SK-N-SH (cell line): ENCODE data around the gene KRT84. TPM values are rescaled to one million over a fixed set of nuclear protein-coding genes. Genes with fewer than 3 reads are reported as not detected.

Experiments
- CTCF ChIA-PET: fragments of 300-600, 350-600 bp; formaldehyde crosslinking; extraction: SDS; loops from one replicate; lab custom pipeline; 2021; lab: Yijun Ruan, JAX
- POLR2A ChIA-PET: fragments of 350-600 bp; sonication (Branson Sonifier 250); formaldehyde crosslinking; extraction: SDS; loops from one replicate; lab custom pipeline; 2020; ENCODE audit warnings: antibody characterized with exemption, inconsistent platforms; lab: Yijun Ruan, JAX
- DNase-seq: peaks from one replicate; pipeline ENCODE4 v3.0.0; 2012
- H2AFZ ChIP-seq: fragments of 200-600 bp; sonication (generic); 2 replicates; pipeline ENCODE4 v1.8.1; 2016; ENCODE audit warnings: antibody characterized with exemption, mild to moderate bottlenecking, low read depth
- H3F3A ChIP-seq: fragments of 200-600 bp; sonication (generic); replicated peaks from 2 replicates; pipeline ENCODE3; 2016; ENCODE audit warnings: antibody characterized with exemption, mild to moderate bottlenecking; ENCODE audit not compliant: insufficient read depth
- H3K27ac ChIP-seq, 2 experiments: fragments of 200-500 bp in 1 of 2; fragments of 200-600 bp in 1 of 2; sonication (Bioruptor generic) in 1 of 2; sonication (generic), shearing (Covaris generic) in 1 of 2; 2 replicates each; pipeline versions ENCODE4 v1.5.1 to v1.6.1; 2014 to 2016; ENCODE audit warnings: low read depth in 2 of 2, inconsistent platforms in 1 of 2, low read length in 1 of 2, mild to moderate bottlenecking in 1 of 2, mixed read lengths in 1 of 2
- H3K27me3 ChIP-seq: fragments of 200-600 bp; sonication (generic), shearing (Covaris generic); 2 replicates; pipeline ENCODE4 v1.6.1; 2016; ENCODE audit warnings: mixed run types; ENCODE audit not compliant: insufficient read depth
- H3K36me3 ChIP-seq, 2 experiments: fragments of 200-500 bp in 1 of 2; fragments of 200-600 bp in 1 of 2; sonication (Bioruptor generic) in 1 of 2; sonication (generic) in 1 of 2; replicated peaks in 1 of 2; 2 replicates each; pipeline versions ENCODE3 to v1.5.1; 2014 to 2016; ENCODE audit warnings: low read length in 1 of 2, mild to moderate bottlenecking in 1 of 2; ENCODE audit not compliant: insufficient read depth in 2 of 2, control insufficient read depth in 1 of 2
- H3K4me1 ChIP-seq, 2 experiments: fragments of 200-500 bp in 1 of 2; fragments of 200-600 bp in 1 of 2; sonication (Bioruptor generic) in 1 of 2; sonication (generic), shearing (Covaris generic) in 1 of 2; 2 replicates each; pipeline versions ENCODE4 v1.5.1 to v1.6.1; 2014 to 2016; ENCODE audit warnings: low read depth in 1 of 2, low read length in 1 of 2, mixed run types in 1 of 2; ENCODE audit not compliant: insufficient read depth in 2 of 2, control insufficient read depth in 1 of 2
- H3K4me2 ChIP-seq: fragments of 200-600 bp; sonication (generic), shearing (Covaris generic); 2 replicates; pipeline ENCODE4 v1.6.1; 2017; ENCODE audit warnings: mixed run types
- H3K4me3 ChIP-seq, 2 experiments: fragments of 200-500 bp in 1 of 2; fragments of 200-600 bp in 1 of 2; sonication (Bioruptor generic) in 1 of 2; sonication (generic), shearing (Covaris generic) in 1 of 2; 2 replicates each; pipeline versions ENCODE4 v1.5.1 to v1.8.1; 2014 to 2016; ENCODE audit warnings: low read depth in 2 of 2, inconsistent platforms in 1 of 2, low read length in 1 of 2, mild to moderate bottlenecking in 1 of 2, mixed read lengths in 1 of 2, moderate library complexity in 1 of 2
- H3K79me2 ChIP-seq: fragments of 200-600 bp; sonication (generic); 2 replicates; pipeline ENCODE4 v1.8.1; 2017; ENCODE audit warnings: mild to moderate bottlenecking; ENCODE audit not compliant: insufficient read depth
- H3K9ac ChIP-seq: fragments of 200-600 bp; sonication (generic); 2 replicates; pipeline ENCODE4 v1.6.1; 2017; ENCODE audit warnings: mixed run types
- H3K9me2 ChIP-seq: fragments of 200-600 bp; sonication (generic); 2 replicates; pipeline ENCODE4 v1.6.1; 2017; ENCODE audit warnings: mixed run types
- H3K9me3 ChIP-seq: fragments of 200-600 bp; sonication (generic); 2 replicates; pipeline ENCODE4 v1.6.1; 2017; ENCODE audit warnings: mixed run types, mild to moderate bottlenecking, moderate library complexity
- H4K20me1 ChIP-seq: fragments of 200-600 bp; sonication (generic); 2 replicates; pipeline ENCODE4 v1.6.1; 2017; ENCODE audit warnings: mild to moderate bottlenecking, mixed run types; ENCODE audit not compliant: insufficient read depth
- EP300 ChIP-seq, 2 experiments: IDR thresholded peaks; 2 replicates each; pipeline versions ENCODE4 v1.4.0 to v1.6.1; 2012; ENCODE audit warnings: borderline replicate concordance in 1 of 2, low read depth in 1 of 2, low read length in 1 of 2
- GATA2 ChIP-seq: sonication (generic); formaldehyde crosslinking; IDR thresholded peaks from 2 replicates; pipeline ENCODE4 v1.5.0; 2020; ENCODE audit warnings: mild to moderate bottlenecking, missing genetic modification reagents
- MXI1 ChIP-seq: IDR thresholded peaks from 2 replicates; pipeline ENCODE4 v1.6.1; 2012; ENCODE audit warnings: mild to moderate bottlenecking, low read depth, low read length, improper control_type of control experiment
- RAD21 ChIP-seq: IDR thresholded peaks from 2 replicates; pipeline ENCODE4 v1.6.1; 2012; ENCODE audit warnings: mild to moderate bottlenecking, low read length
- WGBS: methylation state at CpG from one replicate; pipeline ENCODE4 v1.1.6; 2017; ENCODE audit warnings: low lambda C conversion rate; 5-methylcytosine and 5-hydroxymethylcytosine counted together
- polyA plus RNA-seq, 3 experiments: library from polyadenylated mRNA; depleted of rRNA; stranded (reverse); fragments of >200 nt; gene quantifications; 2 replicates each; pipeline ENCODE4 v1.2.3, GENCODE V29; 2012
- TF ChIP-seq, protein P1 (sequence below): fragments of 200-600 bp; sonication (generic); IDR thresholded peaks from 2 replicates; pipeline ENCODE4 v1.6.1; 2017; ENCODE audit warnings: antibody characterized with exemption, mild to moderate bottlenecking, moderate library complexity

Gene KRT84
- polyA plus RNA-seq, 1 of the 3 experiments (the other 2 are of a cell fraction), result not detected

DNA sequence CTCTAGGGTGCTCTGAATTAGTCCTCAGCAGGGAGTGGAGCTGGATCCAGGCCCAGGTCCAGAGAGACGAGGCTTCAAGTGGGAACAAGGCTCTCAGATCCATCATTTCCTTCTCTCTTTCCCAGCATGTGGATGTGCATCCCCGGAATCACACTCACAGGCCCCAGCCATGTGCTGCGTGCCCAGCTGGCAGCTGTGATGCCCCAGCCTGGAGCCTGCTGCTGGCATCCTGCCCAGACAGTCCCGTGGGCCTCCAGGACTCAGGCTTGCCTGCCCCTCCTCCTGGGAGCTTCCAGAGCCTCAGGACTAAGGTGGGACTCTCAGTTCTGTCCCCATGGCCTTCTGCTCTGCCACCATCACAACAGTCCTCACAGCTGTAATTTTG, 6.2 kb upstream of the KRT84 start:
- no peaks in the 10 kb centered on the region for H3F3A ChIP-seq
- H3K4me2 ChIP-seq, result no peak overlapping the region
- H2AFZ ChIP-seq, result no peak overlapping the region
- no peaks in the 10 kb centered on the region for H4K20me1 ChIP-seq
- peaks cover 0 to 7% of the 10 kb centered on the region in 2 experiments; a peak in 1 of 4 replicates for H3K4me1 ChIP-seq
- POLR2A ChIA-PET, result no interaction called here
- no peaks in the 10 kb centered on the region for H3K9me2 ChIP-seq
- no peak overlapping the region for H3K27ac ChIP-seq
- no peaks in the 10 kb centered on the region for H3K79me2 ChIP-seq
- CTCF ChIA-PET, result interaction anchor here (0.8 to 3.5 kb wide), 14 partner anchors 11 to 493 kb away, joined by 3 to 14 read pairs (median 3); partner anchors contain the start of gene KRT75
- WGBS, result 8% methylated on average over 2 of the region's 4 CpGs
- H3K4me3 ChIP-seq, result no peak overlapping the region
- no peaks in the 10 kb centered on the region for H3K36me3 ChIP-seq
- peak; percentile 73 for DNase-seq
- H3K27me3 ChIP-seq, result peaks cover 45% of the 10 kb centered on the region; the same call in 1 of the 2 replicates
- TF ChIP-seq GATA2 (no peak), MXI1 (peak; percentile 55; the same call in 1 of the 2 replicates)
- H3K9ac ChIP-seq, result no peak overlapping the region
- H3K9me3 ChIP-seq, result no peaks in the 10 kb centered on the region

DNA sequence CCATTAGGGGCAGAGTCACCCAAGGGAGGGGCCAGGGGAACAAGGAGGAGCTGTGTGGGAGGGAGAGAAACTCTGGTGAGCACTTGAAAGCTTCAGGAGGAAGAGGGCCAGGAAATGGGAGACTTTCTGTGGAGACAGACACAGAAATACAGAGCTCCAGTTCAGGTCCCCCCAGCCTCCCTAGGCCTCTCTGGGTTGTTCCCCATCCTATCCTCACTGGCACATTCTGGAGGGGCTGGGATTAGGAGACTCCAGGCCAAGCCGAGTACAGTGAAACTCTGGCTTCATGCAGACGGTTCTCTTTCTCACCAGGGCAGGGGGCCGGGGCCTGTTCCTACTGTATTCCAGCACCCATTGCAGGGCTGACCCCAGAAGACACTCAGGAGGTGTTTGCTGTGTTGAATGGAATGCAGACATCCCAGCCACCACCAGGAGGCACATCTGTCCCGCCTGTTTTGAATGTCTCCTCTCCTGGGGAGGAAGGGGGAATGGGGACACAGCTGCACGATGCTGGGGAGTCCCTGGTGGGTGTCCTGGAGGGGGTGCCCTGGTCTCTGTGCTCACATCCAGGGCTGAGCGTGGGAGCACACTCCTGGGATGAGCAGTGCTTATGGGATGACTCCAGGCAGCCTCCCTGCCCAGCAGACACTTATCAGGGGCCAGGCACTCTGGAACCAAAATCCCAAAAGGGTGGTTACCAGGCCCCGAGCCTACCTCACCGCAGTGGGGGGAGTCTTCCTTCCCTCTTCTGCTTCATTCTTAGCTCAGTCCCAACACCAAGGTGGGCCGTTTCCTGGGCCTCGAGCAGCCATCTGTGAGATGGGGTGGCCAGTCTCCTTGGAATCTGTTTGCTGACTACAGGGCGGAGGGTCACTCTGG, 5.5 kb upstream of the KRT84 start:
- H3K9me3 ChIP-seq, result no peaks in the 10 kb centered on the region
- H3K4me1 ChIP-seq, result peaks cover 0 to 7% of the 10 kb centered on the region in 2 experiments; a peak in 1 of 4 replicates
- H3K4me3 ChIP-seq, result no peak overlapping the region
- peaks cover 46% of the 10 kb centered on the region; the same call in 1 of the 2 replicates for H3K27me3 ChIP-seq
- DNase-seq, result peak; percentile 44
- H4K20me1 ChIP-seq, result no peaks in the 10 kb centered on the region
- no peak overlapping the region for H3K9ac ChIP-seq
- peak; percentile 44 for TF ChIP-seq RAD21
- TF ChIP-seq, protein P1, sequence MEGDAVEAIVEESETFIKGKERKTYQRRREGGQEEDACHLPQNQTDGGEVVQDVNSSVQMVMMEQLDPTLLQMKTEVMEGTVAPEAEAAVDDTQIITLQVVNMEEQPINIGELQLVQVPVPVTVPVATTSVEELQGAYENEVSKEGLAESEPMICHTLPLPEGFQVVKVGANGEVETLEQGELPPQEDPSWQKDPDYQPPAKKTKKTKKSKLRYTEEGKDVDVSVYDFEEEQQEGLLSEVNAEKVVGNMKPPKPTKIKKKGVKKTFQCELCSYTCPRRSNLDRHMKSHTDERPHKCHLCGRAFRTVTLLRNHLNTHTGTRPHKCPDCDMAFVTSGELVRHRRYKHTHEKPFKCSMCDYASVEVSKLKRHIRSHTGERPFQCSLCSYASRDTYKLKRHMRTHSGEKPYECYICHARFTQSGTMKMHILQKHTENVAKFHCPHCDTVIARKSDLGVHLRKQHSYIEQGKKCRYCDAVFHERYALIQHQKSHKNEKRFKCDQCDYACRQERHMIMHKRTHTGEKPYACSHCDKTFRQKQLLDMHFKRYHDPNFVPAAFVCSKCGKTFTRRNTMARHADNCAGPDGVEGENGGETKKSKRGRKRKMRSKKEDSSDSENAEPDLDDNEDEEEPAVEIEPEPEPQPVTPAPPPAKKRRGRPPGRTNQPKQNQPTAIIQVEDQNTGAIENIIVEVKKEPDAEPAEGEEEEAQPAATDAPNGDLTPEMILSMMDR, result peak; percentile 62
- no peak for TF ChIP-seq EP300 (IDR thresholded peaks at IDR 0.05; ENCODE audit: borderline replicate concordance in 1 of 2, low read depth in 1 of 2, low read length in 1 of 2)
- no peak overlapping the region for H3K27ac ChIP-seq
- 47% methylated on average over 9 of the region's 11 CpGs for WGBS
- H3K4me2 ChIP-seq, result no peak overlapping the region
- ChIA-PET POLR2A (no interaction called here), CTCF (interaction anchor here (0.6 to 3.5 kb wide), 16 partner anchors 10 to 494 kb away, joined by 3 to 14 read pairs (median 3); partner anchors contain the start of gene KRT75)
- no peaks in the 10 kb centered on the region for H3F3A ChIP-seq
- no peaks in the 10 kb centered on the region for H3K9me2 ChIP-seq
- no peaks in the 10 kb centered on the region for H3K79me2 ChIP-seq
- no peaks in the 10 kb centered on the region for H3K36me3 ChIP-seq
- H2AFZ ChIP-seq, result no peak overlapping the region
